Upper lobe of left lung (tissue), 4 donors: ENCODE data around the gene CYBC1.

ENCODE experiments used
- CTCF ChIP-seq, 6 experiments: fragments of 450-650 bp in 4 of 6; fragments of 200-600 bp in 2 of 6; sonication (generic) in 2 of 6; IDR thresholded peaks; one replicate each; pipeline ENCODE4 v1.5.1; 2016 to 2019; ENCODE audit warnings: antibody characterized with exemption in 6 of 6
- POLR2A ChIP-seq, 4 donors: fragments of 450-650 bp; IDR thresholded peaks; one replicate each; pipeline ENCODE4 v1.5.1; 2016 to 2017; ENCODE audit warnings: antibody characterized with exemption in 4 of 4, mild to moderate bottlenecking in 2 of 4

GRCh38 chr17:82414548-82415281 is 35.8 kb downstream of the CYBC1 start:
- TF ChIP-seq CTCF (IDR thresholded peaks at IDR 0.05) (peak; percentile 45 to 70 (median 51)), POLR2A (IDR thresholded peaks at IDR 0.05) (peak in 1 of 4 donors; percentile 22)
